Measurements from ENCODE around the gene ZNF329.

ZNF329 gene

DNA sequence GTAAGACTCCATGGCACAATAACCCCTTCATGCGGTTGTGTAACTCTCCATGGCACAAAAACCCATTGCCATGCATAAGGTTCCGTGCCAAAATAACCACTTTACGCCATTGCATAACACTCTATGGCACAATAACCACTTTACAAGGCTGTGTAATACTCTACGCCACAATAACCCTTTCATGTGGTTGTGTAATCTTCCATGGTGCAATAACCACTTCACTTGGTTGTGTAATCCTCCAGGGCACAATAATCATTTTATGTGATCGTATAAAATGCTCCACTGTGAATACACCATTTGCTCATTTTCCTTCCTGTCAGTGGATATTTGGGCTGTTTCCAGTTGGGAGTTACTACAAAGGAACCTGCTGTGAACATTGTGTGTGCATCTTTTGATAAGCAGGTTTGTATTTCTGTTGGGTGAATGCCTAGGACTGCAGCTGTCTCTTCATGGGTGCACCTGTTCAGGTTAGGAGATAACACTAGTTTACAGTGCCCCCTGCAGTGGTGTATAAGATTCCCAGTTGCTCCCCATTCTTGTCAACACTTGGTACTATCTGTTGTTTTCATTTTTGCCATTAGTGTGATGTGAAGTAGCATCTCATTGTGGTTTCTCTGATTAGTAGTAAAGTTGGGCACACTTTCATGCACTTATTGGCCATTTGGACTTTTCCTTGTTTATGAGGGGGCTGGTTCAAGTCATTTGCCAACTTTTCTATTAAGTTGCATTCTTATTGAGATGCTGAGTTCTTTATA is 31.4 kb downstream of the ZNF329 start:
- no peak for DNase-seq (ENCODE audit: low read depth)

DNA sequence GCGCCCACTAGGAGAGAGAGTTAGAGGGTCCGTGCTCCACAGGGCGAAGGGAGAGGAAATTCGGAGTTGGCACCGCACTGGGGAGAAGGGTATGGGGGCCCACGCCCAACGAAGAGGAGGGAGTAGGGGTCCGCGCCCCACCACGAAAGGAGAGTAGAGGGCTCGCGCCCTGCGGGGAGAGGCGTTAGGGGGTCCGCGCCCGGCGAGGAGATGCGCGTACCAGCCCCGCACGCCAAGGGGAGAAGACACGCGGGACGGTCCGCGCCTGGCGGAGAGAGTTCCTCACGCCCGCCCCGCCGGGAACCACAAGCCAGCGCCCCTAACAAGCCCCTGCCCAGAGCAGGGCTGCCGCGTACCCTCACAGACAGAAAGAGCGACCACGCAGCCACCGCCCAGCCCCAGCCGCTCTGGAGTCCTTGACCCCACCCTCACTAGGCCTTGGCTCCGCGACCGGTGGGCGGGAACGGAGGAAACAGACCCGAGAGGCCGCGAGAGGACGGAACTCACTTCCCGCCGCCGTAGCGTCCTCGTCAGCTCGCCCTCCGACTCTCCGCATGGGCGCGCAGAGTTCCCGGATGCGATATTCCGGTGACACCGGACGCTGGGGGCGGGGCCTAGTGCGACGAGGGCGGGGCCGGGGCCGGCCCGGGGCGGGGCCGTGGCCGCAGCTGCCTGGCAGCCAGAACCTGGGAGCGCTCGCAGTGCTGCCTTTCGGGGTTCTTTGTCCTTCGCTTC is 32.6 kb downstream of the ZNF329 start:
- DNase-seq (ENCODE audit: low read depth) = no peak

DNA sequence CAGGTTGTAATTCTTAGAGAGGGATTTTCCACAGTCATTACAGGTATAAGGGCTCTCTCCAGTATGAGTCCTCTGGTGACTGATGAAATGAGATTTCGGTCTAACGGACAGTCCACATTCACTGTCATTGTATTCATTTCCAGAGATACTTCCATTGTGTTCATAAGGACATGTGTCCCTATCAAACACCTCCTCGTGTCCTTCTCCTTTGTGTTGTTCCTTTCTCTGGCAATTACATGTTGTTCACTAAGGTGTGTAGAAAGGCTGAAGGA is 42.1 kb downstream of the ZNF329 start:
- no peak for DNase-seq (ENCODE audit: low read depth)

DNA sequence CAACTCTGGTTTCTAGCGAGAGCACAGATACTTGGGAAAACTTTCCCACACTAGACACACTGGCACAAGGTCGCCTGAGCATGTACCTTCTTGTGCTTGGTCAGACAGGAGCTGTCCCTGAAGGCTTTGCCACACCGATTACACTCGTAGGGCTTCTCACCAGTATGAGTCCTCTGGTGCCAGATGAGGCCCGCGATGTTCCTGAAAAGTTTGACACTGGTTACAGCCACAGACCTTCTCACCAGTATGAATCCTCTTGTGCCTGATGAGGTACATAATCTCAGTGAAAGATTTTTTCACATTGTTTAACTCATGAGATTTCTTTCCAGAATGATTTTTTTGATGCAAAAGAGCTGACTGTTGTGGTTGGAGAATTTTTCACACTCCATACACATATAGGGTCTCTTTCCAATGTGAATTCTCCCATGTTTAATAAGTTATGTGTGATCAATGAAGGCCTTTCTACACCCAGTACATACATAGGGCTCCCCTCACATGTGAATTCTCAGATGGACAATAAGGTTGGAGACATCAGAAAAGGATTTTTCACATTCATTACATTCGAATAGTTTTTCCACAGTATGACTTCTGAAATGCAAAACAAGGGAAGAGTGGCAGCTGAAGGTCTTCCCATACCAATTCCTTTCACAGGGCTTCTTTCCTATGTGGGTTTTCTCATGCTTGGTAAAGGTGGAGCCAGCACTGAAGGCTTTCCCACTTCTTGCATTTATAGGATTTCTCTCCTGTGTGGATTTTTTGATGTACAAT is 42.6 kb downstream of the ZNF329 start:
- no peak for DNase-seq (ENCODE audit: low read depth)

DNA sequence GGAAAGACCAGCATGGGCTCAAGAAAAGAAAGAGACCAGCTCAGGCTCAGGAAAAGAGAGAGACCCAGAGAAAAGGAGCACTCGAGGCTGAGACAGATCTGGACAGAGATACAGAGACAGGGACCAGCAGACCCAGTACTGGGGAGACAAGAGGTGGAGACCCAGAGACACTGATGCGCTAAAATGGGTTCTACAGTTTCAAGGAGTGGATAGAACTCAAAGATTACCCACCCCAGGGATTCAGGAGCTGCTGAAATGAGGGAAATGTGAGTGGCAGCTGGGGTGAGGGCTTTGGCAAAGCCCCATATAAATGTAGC is 51.9 kb downstream of the ZNF329 start:
- DNase-seq (ENCODE audit: low read depth) = no peak

DNA sequence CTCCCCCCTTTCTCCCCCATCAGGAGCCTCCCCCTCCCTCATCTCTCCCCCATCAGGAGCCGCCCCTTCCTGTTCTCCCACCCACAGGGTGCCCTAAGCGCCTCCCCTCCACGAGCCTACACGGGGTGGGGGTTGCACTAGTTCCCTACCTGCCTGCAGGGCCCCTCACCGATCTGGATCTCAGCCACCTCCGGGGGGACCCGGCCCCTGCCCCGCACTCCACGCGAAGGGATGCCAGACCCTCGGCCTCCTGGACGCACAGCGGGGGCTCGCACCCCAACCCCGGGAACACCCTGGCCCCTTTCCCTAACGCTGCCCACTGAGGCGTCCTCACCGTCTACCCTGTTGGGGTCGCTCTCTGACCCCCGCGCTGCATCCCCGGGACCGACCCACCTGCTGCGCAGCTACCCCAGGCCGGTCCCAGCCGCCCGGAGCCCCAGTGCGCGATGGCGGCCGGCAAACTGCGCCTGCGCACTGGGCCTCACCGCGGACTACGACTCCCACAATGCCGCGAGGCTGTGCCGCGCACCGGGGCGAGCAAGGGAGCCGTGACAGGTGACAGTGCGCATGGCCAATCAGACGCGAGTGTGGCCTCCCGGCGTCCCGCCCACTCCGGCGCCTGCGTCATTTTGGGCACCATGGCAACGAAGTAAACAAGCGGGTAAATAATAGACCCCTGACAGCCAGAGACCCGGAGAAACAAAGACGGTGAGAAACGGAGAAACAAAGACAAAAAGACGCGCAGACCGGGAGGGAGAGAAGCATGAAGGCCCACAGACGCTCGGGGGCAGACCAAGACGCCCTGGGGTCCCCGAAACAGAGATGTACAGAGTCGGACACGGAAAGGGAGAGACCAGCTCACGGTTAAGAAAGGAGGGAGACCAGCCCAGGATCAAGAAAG is 52.6 kb downstream of the ZNF329 start, which contains the start of gene ZSCAN18:
Gene ZSCAN18 (minus strand): TSS at position 451 of the 901 bp plus-strand sequence. CDS start 7,964 bp downstream, outside the sequence.
- peak; percentile 93 for DNase-seq (ENCODE audit: low read depth)

DNA sequence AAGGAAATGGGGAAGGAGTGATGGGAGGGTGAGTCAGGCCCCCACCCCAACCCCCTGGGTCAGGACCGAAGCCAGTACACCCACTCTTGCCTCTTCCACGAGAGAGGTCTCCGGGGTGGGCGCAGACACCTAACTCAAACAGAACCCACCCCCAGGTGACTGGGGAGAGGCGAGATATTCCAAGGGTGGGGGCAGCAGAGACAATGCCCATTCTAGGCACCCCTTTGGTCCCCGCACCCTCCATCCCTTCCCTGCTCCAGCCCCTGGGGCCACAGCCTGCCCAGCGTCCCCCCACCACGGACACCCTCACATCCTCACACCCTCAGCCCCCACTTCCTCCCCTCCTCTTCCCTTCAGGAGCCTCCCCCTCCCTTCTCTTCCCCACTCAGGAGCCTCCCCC is 53.2 kb downstream of the ZNF329 start:
- DNase-seq (ENCODE audit: low read depth) = no peak

DNA sequence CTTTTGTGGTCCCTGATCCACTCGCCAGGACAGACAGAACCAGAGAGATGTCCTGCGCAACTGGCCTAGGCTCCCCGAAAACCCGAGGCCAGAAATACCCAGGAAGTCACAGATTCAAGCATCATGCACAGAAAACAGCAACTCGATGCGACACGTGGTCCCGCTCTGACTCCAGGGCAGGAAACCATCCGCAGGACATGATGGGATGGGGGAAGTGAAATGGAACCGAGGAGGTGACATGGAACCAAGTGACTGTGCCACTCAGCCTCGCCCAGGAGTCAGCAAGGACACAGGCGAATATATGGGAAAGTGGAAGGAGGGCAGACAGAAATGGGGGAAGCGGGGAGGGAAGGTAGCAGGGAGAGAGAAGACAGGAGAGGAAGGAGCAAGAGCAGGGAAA is 53.7 kb downstream of the ZNF329 start:
- no peak for DNase-seq (ENCODE audit: low read depth)

DNA sequence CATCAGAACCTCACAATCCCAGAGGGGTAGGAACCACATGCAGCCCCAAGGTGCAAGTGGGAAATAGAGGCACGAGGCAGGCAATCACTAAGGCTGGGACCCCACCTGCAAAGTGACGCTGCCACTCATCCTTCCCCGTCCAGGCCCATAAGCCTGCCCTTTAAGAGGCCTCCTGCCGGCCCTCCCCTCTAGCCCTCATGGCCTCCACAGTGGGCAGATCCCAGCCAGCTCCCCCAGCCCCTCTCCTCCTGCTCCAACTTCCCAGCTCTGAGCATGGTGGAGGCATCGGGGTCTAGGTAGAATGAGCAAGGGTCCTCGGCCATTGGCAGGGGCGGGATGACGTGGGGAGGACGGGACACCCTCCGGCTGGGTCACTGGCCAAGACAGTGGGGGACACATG is 55.3 kb downstream of the ZNF329 start:
- no peak for DNase-seq (ENCODE audit: low read depth)

DNA sequence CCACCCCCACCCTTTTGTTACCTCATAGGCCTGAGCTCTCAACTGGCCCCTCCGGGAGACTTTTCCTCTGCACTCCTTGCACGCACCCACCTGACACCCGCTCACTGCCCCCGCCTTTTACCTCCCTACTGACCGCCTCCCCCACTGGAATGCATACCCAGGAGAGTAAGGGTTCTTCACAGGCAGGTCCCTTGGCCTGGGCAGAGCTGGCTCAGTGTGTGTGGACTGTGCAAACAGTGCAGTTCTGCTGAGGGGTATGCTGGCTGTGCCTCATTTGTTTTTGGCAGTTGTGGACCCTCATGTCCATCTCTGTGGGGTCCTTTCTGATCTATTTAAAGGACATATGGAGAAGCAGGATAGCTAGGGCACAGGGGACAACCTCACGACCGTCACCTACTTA is 57.5 kb downstream of the ZNF329 start:
- no peak for DNase-seq (ENCODE audit: low read depth)

DNA sequence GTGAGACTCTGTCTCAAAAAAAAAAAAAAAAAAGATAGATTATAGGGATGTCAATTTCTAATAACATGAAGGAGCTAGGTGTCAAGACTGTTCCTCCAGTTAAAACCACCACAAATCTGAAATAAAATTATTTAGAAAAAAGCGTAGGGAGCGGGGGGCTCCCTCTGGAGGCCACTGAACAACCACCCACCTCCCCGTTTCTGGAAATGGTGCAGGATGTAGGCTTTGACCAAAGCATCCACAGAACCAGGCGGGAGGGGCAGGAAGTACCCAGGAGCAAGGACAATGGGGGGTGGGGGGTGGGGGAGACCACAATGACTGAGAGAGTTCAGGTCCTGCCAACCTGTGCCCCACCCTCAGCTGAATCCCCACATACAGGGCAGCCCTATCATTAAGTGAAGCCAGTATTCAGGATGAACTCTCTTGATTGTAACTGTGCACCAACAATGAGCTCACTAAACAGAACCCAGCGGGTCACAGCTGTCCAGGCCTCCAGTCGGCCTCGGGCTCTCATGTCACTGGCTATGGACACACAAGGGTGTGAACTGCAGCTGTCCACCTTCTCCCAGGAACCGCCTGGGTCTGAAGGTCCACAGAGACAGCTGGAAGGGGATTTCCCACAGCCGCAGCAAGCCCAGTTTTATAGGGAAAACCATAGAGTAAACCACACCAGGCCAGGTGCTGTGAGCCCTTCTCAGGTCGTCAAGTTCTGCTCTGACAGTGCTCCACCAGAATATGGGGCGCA is 59.2 kb downstream of the ZNF329 start:
- DNase-seq (ENCODE audit: low read depth) = no peak

DNA sequence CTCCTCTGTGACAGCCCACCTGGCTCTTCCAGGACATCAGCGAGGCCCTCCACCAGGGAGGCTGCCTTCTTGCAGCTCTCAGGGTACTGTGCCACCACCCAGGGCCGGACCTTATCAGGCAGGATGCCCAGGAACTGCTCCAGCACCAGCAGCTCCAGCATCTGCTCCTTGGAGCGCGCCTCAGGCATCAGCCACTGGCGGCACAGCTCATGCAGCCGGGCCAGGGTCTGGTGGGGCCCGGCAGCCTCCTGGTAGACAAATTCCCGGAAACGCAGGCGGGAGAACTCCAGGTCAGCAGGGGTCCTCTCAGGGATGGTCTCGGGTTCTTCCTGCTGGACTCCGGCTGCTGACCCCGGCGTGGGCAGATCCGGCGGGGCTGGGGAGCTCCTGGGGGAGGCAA is 60.7 kb downstream of the ZNF329 start:
- no peak for DNase-seq (ENCODE audit: low read depth)

DNA sequence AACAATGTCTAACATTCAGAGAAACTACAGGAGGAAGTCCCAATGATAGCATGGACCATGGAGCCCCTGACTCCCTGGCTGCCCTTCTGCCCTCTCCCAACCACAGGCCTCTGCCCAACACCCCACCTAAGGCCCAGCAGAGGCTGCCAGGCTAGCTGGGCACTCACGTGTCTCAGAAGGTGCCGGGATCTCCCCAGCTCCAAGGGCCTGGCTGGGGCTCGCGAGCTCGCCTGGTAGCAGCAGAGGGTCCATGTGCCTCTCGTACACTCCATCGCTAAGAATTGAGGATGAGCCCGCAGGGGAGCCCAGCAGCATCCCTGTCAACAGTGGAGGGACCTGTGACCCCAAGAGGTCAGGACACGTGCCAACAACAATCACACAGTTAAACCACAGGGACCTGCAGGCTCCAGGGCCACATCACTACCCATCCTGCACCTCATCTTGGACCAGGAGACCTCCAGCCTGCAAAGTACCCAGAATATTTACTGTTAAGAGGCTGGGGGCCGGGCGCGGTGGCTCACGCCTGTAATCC is 62.0 kb downstream of the ZNF329 start:
- no peak for DNase-seq (ENCODE audit: low read depth)

DNA sequence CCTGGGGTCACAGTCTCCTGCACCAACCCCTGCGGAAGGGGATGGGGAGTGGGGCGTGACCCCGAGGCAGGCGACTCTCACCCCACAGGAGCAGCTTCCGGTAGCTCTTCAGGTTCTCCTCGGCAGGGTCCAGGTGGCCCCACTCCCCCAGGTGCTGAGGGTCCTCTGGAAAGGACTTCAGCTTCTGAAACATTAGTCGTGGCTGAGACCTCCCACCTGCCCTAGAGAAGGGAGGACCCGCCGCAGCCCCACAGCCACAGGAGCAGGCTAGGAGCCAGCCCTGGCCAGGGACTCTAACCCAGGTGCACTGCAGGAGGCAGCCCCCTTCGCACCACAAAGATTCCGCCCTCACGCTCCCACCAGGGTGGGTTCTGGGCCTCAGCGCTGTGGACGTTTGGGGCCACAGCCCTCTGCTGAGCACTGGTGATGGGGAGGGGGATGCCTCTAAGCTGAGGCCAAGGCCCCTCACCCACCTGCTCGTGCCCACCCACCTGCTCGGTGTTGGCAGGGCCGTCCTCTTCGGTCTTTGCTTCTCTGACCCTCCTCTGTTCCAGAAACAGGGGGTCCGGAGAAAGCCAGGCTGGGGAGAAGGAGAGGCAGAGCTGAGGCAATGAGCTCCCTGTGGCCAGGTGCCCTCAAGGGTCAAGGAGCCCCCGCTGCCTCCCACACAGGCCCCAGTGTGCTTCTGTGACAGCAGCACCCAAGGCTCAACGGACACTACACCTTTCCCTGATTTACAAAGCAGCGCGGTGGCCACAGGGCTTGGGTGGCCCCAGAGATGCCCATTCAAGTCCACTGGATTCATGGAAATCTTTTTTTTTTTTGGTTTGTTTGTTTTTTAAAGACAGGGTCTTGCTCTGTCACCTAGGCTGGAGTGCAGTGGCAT is 63.5 kb downstream of the ZNF329 start:
- no peak for DNase-seq (ENCODE audit: low read depth)

DNA sequence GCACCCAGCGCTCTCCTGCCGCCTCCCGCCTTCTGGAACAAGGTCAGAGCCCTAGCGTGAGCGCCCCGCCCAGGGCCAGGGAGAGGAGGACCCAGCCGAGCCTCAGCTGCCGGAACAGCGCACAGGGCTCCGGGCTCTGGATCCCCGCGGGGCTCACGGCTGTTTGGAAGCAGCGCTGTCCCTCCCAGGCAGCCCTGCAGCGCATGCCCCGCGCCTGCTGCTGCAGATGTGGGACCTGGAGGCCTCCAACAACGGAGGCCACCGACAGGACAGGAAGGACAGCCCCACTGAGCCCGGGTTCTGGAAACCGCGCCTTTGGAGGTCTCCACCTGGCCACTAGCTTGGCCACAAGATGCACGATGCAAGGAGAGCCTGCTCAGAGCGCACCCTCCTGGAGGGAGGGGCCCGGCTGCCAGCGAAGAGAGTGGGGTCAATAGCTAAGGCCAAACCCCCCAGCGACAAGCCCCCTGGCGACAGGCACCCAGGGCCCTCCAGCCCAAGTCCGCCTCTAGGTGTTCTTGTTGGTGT is 65.2 kb downstream of the ZNF329 start:
- no peak for DNase-seq (ENCODE audit: low read depth)

DNA sequence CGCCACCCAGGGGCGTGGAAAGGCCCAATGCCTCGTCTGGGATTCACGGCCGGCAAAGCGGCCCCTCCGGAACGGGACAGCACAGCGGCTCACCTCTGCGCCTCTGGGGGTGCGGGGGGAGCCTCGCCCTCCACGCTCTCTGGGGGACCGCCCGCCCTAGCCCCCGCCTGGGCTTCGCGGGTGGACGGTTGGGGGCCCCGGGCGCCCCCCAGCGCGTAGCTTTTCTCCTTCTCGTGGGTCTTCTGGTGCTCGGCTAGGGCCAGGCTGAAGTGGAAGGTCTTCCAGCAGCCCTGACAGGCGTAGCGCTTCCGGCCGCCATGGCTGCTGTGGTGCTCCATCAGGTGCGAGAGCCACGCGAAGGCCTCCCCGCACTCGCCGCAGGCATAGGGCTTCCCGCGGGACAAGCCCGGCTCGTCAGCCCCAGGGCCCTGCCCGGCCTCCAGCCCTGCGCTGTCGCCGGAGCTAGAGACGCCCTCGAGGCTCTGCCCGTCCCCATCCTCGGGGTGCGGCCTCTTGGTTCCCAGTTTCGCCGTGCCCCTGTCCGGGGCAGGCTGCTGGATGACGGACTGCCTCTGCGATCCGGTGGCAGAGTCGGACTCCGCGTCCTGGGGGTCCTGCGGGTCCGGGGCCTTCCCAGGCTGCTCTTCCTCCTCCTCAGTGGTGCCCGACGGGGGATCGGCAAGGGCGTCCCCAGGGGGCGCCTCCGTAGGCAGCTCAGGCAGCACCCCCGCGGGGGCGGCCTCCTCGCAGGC is 65.8 kb downstream of the ZNF329 start:
- no peak for DNase-seq (ENCODE audit: low read depth)

DNA sequence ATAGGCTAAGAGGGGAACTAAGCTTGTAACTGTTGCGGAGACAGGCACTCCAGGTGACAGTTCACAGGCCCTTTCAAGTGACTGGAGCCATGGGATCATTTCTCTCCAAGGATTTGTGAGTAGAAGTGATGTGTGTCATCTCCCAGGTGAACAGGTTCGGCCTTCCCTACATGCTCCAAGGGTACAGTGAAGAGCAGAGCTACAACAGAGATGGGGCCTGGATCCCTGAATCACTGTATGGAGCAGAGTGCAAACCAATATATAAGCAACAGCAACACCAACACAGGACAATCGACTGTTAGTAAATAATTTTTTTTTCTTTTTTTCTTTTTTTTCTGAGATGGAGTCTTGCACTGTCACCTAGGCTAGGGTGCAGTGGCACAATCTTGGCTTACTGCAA is 67.6 kb downstream of the ZNF329 start:
- no peak for DNase-seq (ENCODE audit: low read depth)

DNA sequence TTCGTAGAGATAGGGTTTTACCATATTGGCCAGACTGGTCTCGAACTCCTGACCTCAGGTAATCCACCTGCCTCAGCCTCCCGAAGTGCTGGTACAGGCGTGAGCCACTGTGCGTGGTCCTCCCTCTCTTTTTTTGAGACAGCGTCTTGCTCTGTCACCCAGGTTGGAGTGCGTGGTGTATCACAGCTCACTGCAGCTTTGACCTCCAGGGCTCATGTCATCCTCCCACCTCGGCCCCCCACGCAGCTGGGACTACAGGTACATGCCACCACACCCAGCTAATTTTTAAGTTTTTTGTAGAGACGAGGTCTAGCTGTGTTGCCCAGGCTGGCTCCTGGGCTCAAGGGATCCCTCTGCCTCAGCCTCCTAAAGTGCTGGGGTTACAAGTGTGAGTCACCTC is 70.8 kb downstream of the ZNF329 start:
- no peak for DNase-seq (ENCODE audit: low read depth)

Data from stimulated activated CD8-positive, alpha-beta memory T cell treated with anti-CD3 and anti-CD28 coated beads, Interleukin-12 subunit alpha, Interleukin-12 subunit beta, amount 100 ng/mL, for 4 hours (primary cell).